GM18517 (cell line): ENCODE data around the gene PRDM2.

Experiments
- ATAC-seq: cut with Tn5 transposase; IDR thresholded peaks from one replicate; pipeline ENCODE4 v1.9.1; 2021; ENCODE audit warnings: mild to moderate bottlenecking, moderate library complexity; ENCODE audit not compliant: unreplicated experiment

PRDM2 gene

GRCh38 chr1:13808729-13809131, 108.7 kb downstream of the PRDM2 start:
- ATAC-seq: no peak

GRCh38 chr1:13809461-13810159, 109.6 kb downstream of the PRDM2 start:
- no peak for ATAC-seq

- ATAC-seq: no peak
Observed at GRCh38 chr1:13812456-13813397, 112.7 kb downstream of the PRDM2 start.

GRCh38 chr1:13813398-13814012, 113.5 kb downstream of the PRDM2 start:
- ATAC-seq: no peak

- no peak for ATAC-seq
Observed at GRCh38 chr1:13814131-13814530, 114.1 kb downstream of the PRDM2 start.

- no peak for ATAC-seq
Observed at GRCh38 chr1:13816016-13816760, 116.2 kb downstream of the PRDM2 start.

- ATAC-seq: no peak
Observed at GRCh38 chr1:13817906-13818305, 117.9 kb downstream of the PRDM2 start.

- ATAC-seq: no peak
Observed at GRCh38 chr1:13818926-13819325, 118.9 kb downstream of the PRDM2 start.

- no peak for ATAC-seq
Observed at GRCh38 chr1:13819642-13820041, 119.7 kb downstream of the PRDM2 start.

GRCh38 chr1:13820055-13820454, 120.1 kb downstream of the PRDM2 start:
- no peak for ATAC-seq

- no peak for ATAC-seq
Observed at GRCh38 chr1:13820456-13820855, 120.5 kb downstream of the PRDM2 start.

- ATAC-seq: no peak
Observed at GRCh38 chr1:13823126-13823880, 123.3 kb downstream of the PRDM2 start.

GRCh38 chr1:13823936-13824335, 123.9 kb downstream of the PRDM2 start:
- no peak for ATAC-seq

GRCh38 chr1:13824626-13825025, 124.6 kb downstream of the PRDM2 start:
- no peak for ATAC-seq

- no peak for ATAC-seq
Observed at GRCh38 chr1:13825033-13825432, 125.0 kb downstream of the PRDM2 start.

- no peak for ATAC-seq
Observed at GRCh38 chr1:13826009-13826408, 126.0 kb downstream of the PRDM2 start.

GRCh38 chr1:13826591-13826990, 126.6 kb downstream of the PRDM2 start:
- ATAC-seq: no peak

GRCh38 chr1:13828454-13829151, 128.6 kb downstream of the PRDM2 start:
- ATAC-seq: no peak

GRCh38 chr1:13829152-13829769, 129.3 kb downstream of the PRDM2 start:
- ATAC-seq: no peak
